ENCODE measurements around the gene XKRX.

XKRX gene

DNA sequence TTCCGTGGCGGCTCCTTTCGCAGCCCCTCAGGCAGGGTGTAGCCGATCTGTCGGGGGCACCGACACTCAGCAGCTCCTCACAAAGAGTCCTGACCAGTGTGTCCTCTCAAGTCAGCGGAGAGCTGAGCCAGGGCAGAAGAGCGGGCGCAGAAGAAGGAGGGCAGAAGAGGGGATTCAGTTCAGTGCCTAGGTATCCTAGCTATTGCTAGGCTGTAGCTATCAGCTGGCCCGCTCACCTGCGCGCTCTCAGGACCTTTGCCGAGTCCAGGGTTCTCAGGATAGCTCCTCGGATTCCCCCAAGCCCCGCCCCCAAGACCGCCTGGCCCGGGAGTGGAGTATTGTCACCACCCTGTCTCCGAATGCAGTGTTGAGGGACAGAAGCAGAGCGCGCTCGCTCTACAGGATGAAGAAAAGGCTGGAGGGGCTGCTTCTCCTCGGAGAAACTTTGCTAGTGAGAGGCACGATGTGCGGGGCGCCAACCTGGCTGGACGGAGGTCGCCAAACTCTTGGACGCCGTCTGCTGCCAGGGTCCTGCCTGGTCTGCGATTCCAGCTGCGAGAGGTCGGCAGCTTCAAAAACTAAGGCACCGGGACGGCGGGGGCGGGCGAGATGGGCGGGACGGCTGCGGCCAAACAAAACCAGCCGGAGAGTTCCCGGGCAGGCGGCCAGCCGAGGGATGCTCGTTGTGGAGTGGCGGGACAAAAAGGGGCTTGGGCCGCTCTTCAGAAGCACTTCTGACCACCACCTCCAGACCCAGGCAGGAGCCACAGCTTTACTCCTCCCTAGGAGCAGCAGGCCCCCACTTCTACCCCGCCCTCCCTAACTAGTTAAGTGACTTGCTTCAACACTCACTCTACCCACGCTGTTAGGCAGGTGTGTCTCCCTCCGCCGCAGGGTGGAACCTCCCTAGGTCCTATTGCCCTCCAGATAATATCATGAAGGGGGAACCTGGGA, at the start of gene XKRX:
Gene XKRX (minus strand): TSS at position 258 of the 954 bp plus-strand sequence. CDS start 613 bp downstream, outside the sequence.
- Histone ChIP-seq H3K27me3 (ENCODE audit: control insufficient read depth, insufficient read depth, low read length) (peaks cover 27% of the 10 kb centered on the region), H3K27ac (ENCODE audit: low read depth, low read length) (no peak within 1 kb of the TSS), H3K9me3 (ENCODE audit: control insufficient read depth, insufficient read depth, low read depth, low read length) (peaks cover 6% of the 10 kb centered on the region; the same call in 1 of the 2 replicates), H3K36me3 (ENCODE audit: control insufficient read depth, insufficient read depth, low read length) (no peaks in the 10 kb centered on the region), H3K4me3 (ENCODE audit: low read depth, low read length) (peak within 1 kb of the TSS; percentile 89), H3K9ac (ENCODE audit: low read length) (peak within 1 kb of the TSS; percentile 70), H3K4me1 (ENCODE audit: control insufficient read depth, insufficient read depth, low read length) (peaks cover 4% of the 10 kb centered on the region; the same call in 1 of the 2 replicates)

DNA sequence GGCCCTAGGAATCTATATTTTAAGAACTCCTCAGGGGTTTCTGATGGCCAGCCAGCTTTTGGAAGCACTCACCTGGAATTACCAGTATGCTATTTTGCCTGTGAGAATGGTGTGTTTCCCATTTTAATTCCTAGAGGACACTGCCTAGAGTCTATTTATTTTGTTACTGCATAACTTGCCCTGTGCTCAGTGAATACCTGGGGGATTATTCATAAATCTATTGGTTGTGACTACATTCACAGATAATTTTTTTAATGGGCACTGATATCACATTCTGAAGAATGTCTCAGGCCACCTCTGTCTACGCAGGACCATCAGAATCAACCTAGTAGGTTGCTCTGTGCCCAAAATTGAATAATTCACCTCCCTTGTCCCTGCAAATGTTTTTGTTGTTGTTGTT, 47.5 kb upstream of the XKRX start:
- Histone ChIP-seq H3K9me3 (ENCODE audit: control insufficient read depth, insufficient read depth, low read depth, low read length) (peaks cover 17% of the 10 kb centered on the region), H3K4me3 (ENCODE audit: low read depth, low read length) (no peak overlapping the region), H3K36me3 (ENCODE audit: control insufficient read depth, insufficient read depth, low read length) (no peaks in the 10 kb centered on the region), H3K9ac (ENCODE audit: low read length) (no peak overlapping the region), H3K4me1 (ENCODE audit: control insufficient read depth, insufficient read depth, low read length) (no peaks in the 10 kb centered on the region), H3K27ac (ENCODE audit: low read depth, low read length) (no peak overlapping the region), H3K27me3 (ENCODE audit: control insufficient read depth, insufficient read depth, low read length) (no peaks in the 10 kb centered on the region)

- Histone ChIP-seq H3K27ac (ENCODE audit: low read depth, low read length) (no peak overlapping the region), H3K9ac (ENCODE audit: low read length) (no peak overlapping the region), H3K36me3 (ENCODE audit: control insufficient read depth, insufficient read depth, low read length) (no peaks in the 10 kb centered on the region), H3K9me3 (ENCODE audit: control insufficient read depth, insufficient read depth, low read depth, low read length) (peaks cover 17% of the 10 kb centered on the region), H3K4me3 (ENCODE audit: low read depth, low read length) (no peak overlapping the region), H3K4me1 (ENCODE audit: control insufficient read depth, insufficient read depth, low read length) (no peaks in the 10 kb centered on the region), H3K27me3 (ENCODE audit: control insufficient read depth, insufficient read depth, low read length) (no peaks in the 10 kb centered on the region)
Observed at GRCh38 chrX:100975212-100975611, 46.5 kb upstream of the XKRX start.

- H3K4me3 ChIP-seq (ENCODE audit: low read depth, low read length), result no peak overlapping the region
- H3K27ac ChIP-seq (ENCODE audit: low read depth, low read length), result no peak overlapping the region
- no peaks in the 10 kb centered on the region for H3K27me3 ChIP-seq (ENCODE audit: control insufficient read depth, insufficient read depth, low read length)
- H3K36me3 ChIP-seq (ENCODE audit: control insufficient read depth, insufficient read depth, low read length), result no peaks in the 10 kb centered on the region
- H3K9me3 ChIP-seq (ENCODE audit: control insufficient read depth, insufficient read depth, low read depth, low read length), result peaks cover 17% of the 10 kb centered on the region
- no peak overlapping the region for H3K9ac ChIP-seq (ENCODE audit: low read length)
- H3K4me1 ChIP-seq (ENCODE audit: control insufficient read depth, insufficient read depth, low read length), result no peaks in the 10 kb centered on the region
Observed at GRCh38 chrX:100973411-100973810, 44.7 kb upstream of the XKRX start.

DNA sequence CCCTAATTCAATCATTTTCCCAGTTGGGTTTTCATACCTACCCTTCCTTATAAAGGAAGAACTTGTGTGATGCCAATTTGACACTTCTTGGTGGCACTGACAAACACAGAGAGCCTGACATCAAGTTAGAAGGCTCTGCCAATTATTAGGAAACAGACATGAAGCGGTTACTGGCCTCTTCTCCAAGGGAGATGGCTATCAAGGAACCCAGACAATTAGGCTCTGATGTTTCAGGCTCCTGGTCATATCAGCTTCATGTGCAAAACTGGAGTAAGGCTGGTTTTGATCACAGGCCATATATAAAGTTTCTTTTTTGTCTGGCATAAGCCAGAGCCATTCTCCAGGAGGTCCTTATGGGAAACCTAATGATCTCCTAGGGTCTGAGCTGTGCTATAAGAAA, 41.2 kb upstream of the XKRX start:
- Histone ChIP-seq H3K36me3 (ENCODE audit: control insufficient read depth, insufficient read depth, low read length) (no peaks in the 10 kb centered on the region), H3K9me3 (ENCODE audit: control insufficient read depth, insufficient read depth, low read depth, low read length) (peaks cover 13% of the 10 kb centered on the region), H3K27me3 (ENCODE audit: control insufficient read depth, insufficient read depth, low read length) (no peaks in the 10 kb centered on the region), H3K27ac (ENCODE audit: low read depth, low read length) (no peak overlapping the region), H3K4me1 (ENCODE audit: control insufficient read depth, insufficient read depth, low read length) (no peaks in the 10 kb centered on the region), H3K9ac (ENCODE audit: low read length) (no peak overlapping the region), H3K4me3 (ENCODE audit: low read depth, low read length) (no peak overlapping the region)

DNA sequence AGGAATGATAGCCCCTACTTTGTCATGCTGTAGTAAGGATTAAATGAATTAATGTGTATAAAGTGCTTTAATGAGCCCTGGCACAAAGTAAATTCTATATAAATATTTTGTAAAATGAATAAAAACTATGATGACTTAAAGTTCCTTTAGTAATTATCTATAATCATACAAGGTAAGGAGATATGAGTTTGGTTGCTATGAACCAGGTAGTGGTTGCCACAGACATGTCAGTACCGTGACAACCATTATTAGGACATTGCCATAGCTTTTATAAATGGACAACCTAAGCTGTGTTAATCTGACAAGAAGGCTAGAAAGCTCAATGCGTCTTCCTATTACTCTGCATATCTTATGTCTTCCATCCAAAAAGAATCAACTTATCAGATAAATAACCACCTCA, 40.7 kb upstream of the XKRX start, which contains the start of gene ARL13A:
Gene ARL13A (plus strand): TSS at position 301 of the 400 bp plus-strand sequence. CDS start 3,982 bp downstream, outside the sequence.
- Histone ChIP-seq H3K4me3 (ENCODE audit: low read depth, low read length) (no peak within 1 kb of the TSS), H3K9me3 (ENCODE audit: control insufficient read depth, insufficient read depth, low read depth, low read length) (peaks cover 7% of the 10 kb centered on the region), H3K36me3 (ENCODE audit: control insufficient read depth, insufficient read depth, low read length) (no peaks in the 10 kb centered on the region), H3K4me1 (ENCODE audit: control insufficient read depth, insufficient read depth, low read length) (no peaks in the 10 kb centered on the region), H3K9ac (ENCODE audit: low read length) (no peak within 1 kb of the TSS), H3K27me3 (ENCODE audit: control insufficient read depth, insufficient read depth, low read length) (no peaks in the 10 kb centered on the region), H3K27ac (ENCODE audit: low read depth, low read length) (no peak within 1 kb of the TSS)

GRCh38 chrX:100964362-100964761, 35.6 kb upstream of the XKRX start:
- Histone ChIP-seq H3K4me1 (ENCODE audit: control insufficient read depth, insufficient read depth, low read length) (no peaks in the 10 kb centered on the region), H3K36me3 (ENCODE audit: control insufficient read depth, insufficient read depth, low read length) (no peaks in the 10 kb centered on the region), H3K4me3 (ENCODE audit: low read depth, low read length) (no peak overlapping the region), H3K27me3 (ENCODE audit: control insufficient read depth, insufficient read depth, low read length) (no peaks in the 10 kb centered on the region), H3K9ac (ENCODE audit: low read length) (no peak overlapping the region), H3K27ac (ENCODE audit: low read depth, low read length) (no peak overlapping the region), H3K9me3 (ENCODE audit: control insufficient read depth, insufficient read depth, low read depth, low read length) (no peaks in the 10 kb centered on the region)

GRCh38 chrX:100962811-100963210, 34.1 kb upstream of the XKRX start:
- Histone ChIP-seq H3K36me3 (ENCODE audit: control insufficient read depth, insufficient read depth, low read length) (no peaks in the 10 kb centered on the region), H3K4me1 (ENCODE audit: control insufficient read depth, insufficient read depth, low read length) (no peaks in the 10 kb centered on the region), H3K4me3 (ENCODE audit: low read depth, low read length) (no peak overlapping the region), H3K9ac (ENCODE audit: low read length) (no peak overlapping the region), H3K9me3 (ENCODE audit: control insufficient read depth, insufficient read depth, low read depth, low read length) (no peaks in the 10 kb centered on the region), H3K27ac (ENCODE audit: low read depth, low read length) (no peak overlapping the region), H3K27me3 (ENCODE audit: control insufficient read depth, insufficient read depth, low read length) (no peaks in the 10 kb centered on the region)

DNA sequence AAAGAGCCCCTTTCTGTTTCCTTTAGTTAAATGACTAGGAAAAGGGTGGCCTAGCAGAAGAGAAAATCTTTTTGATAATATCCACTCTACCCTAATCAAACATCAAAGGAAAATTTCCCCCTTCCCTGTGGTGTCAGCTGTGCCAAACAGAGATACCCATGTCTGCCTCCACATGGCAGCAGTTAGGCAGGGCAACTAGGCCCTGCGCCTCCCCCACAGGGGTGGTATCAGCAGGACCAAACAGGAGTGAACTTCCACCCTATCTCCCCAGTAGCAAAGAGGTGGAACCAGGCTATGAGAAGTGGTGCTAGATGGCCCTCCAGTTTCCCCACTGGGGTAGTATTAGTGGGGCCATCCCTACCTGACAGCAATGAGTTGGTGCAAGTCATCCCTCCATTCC, 19.8 kb upstream of the XKRX start:
- no peak overlapping the region for H3K27ac ChIP-seq (ENCODE audit: low read depth, low read length)
- H3K9ac ChIP-seq (ENCODE audit: low read length), result no peak overlapping the region
- no peak overlapping the region for H3K4me3 ChIP-seq (ENCODE audit: low read depth, low read length)
- peaks cover 16% of the 10 kb centered on the region for H3K4me1 ChIP-seq (ENCODE audit: control insufficient read depth, insufficient read depth, low read length)
- H3K27me3 ChIP-seq (ENCODE audit: control insufficient read depth, insufficient read depth, low read length), result peaks cover 3% of the 10 kb centered on the region; the same call in 1 of the 2 replicates
- H3K9me3 ChIP-seq (ENCODE audit: control insufficient read depth, insufficient read depth, low read depth, low read length), result no peaks in the 10 kb centered on the region
- H3K36me3 ChIP-seq (ENCODE audit: control insufficient read depth, insufficient read depth, low read length), result no peaks in the 10 kb centered on the region

DNA sequence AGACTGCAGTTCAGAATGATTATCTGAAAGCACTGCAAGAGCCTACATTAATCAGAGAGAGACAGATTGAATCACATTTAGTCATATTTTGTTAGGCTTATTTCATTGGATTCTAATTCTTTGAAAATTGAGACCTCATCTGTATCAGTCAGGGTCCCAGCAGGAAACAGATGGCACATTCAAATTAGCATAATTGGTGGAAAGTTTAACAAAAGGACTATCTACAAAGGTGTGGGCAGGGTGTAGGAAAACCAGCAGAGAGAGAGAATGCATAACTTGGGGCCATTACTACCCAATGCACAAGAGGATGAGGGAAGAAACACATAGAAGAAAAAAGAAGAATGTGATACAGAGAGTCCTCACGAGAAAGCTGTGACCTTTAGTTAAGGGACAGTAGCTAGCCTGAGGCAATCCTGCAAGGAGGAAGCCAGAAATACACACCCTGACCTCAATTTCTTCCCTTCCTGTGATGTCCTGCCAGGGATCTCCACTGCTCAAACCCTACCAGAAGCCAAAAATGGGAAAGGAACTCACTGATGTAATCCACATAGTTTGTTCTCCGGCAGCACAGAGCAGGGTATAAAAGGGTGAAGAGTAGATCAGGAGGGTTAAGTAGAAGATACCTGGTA, 17.7 kb upstream of the XKRX start:
- peaks cover 3% of the 10 kb centered on the region; the same call in 1 of the 2 replicates for H3K27me3 ChIP-seq (ENCODE audit: control insufficient read depth, insufficient read depth, low read length)
- no peaks in the 10 kb centered on the region for H3K9me3 ChIP-seq (ENCODE audit: control insufficient read depth, insufficient read depth, low read depth, low read length)
- no peak overlapping the region for H3K27ac ChIP-seq (ENCODE audit: low read depth, low read length)
- H3K4me1 ChIP-seq (ENCODE audit: control insufficient read depth, insufficient read depth, low read length), result peaks cover 16% of the 10 kb centered on the region
- no peak overlapping the region for H3K4me3 ChIP-seq (ENCODE audit: low read depth, low read length)
- H3K9ac ChIP-seq (ENCODE audit: low read length), result no peak overlapping the region
- H3K36me3 ChIP-seq (ENCODE audit: control insufficient read depth, insufficient read depth, low read length), result no peaks in the 10 kb centered on the region

DNA sequence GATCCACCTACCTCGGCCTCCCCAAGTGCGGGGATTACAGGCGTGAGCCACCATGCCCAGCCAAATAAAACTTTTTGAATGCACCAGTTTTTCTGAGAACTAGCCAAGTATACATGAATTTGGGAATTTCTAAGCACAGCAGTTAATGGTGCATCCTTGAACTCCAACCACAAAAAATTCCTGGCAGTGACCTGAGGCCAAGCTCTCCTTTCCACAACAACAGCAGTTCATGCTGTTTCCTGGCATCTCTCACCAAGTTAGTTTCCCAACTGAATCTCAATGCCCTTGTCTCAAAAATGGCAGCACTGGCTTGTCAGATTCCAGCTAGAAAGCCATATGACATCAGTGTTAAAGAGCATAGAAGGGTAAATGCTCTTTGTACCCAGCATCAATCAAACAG, 15.9 kb upstream of the XKRX start:
- Histone ChIP-seq H3K4me3 (ENCODE audit: low read depth, low read length) (no peak overlapping the region), H3K9ac (ENCODE audit: low read length) (no peak overlapping the region), H3K27me3 (ENCODE audit: control insufficient read depth, insufficient read depth, low read length) (peaks cover 3% of the 10 kb centered on the region; the same call in 1 of the 2 replicates), H3K4me1 (ENCODE audit: control insufficient read depth, insufficient read depth, low read length) (peaks cover 16% of the 10 kb centered on the region), H3K9me3 (ENCODE audit: control insufficient read depth, insufficient read depth, low read depth, low read length) (no peaks in the 10 kb centered on the region), H3K36me3 (ENCODE audit: control insufficient read depth, insufficient read depth, low read length) (no peaks in the 10 kb centered on the region), H3K27ac (ENCODE audit: low read depth, low read length) (no peak overlapping the region)

Data from HUES6 (cell line).